ENCODE data around the gene TMPRSS13. TPM values are rescaled to one million over a fixed set of nuclear protein-coding genes. Genes with fewer than 3 reads are reported as not detected.

Gene TMPRSS13
- total and polyA plus RNA-seq, 5 donors from 2014 or later: 0.57 to 3.4 (median 1.1) TPM

Other genes with a start within 250 kb of the TMPRSS13 start
- 1.6 TPM for gene DSCAML1, start 132.2 kb downstream of the TMPRSS13 start, total RNA-seq
- under 1 TPM in 3 of 4 donors, not detected in 1; 0.08 to 0.34 (median 0.25) TPM for gene DSCAML1, start 132.2 kb downstream of the TMPRSS13 start, polyA plus RNA-seq
- 4.0 TPM for gene FXYD2, start 104.7 kb downstream of the TMPRSS13 start, total RNA-seq
- gene FXYD2, start 104.7 kb downstream of the TMPRSS13 start, polyA plus RNA-seq: 10 to 100 TPM; 35.5 to 88.9 (median 72.3) TPM
- not detected for gene FXYD6, start 52.7 kb downstream of the TMPRSS13 start, total RNA-seq
- gene FXYD6, start 52.7 kb downstream of the TMPRSS13 start, polyA plus RNA-seq: not detected
- 661 TPM for gene IL10RA, start 57.0 kb upstream of the TMPRSS13 start, total RNA-seq
- gene IL10RA, start 57.0 kb upstream of the TMPRSS13 start, polyA plus RNA-seq: 100 to 1,000 TPM; 572 to 666 (median 631) TPM
- not detected for gene TMPRSS4, start 147.7 kb upstream of the TMPRSS13 start, total RNA-seq
- not detected for gene TMPRSS4, start 147.7 kb upstream of the TMPRSS13 start, polyA plus RNA-seq
- 1.2 TPM for gene SMIM35, start 157.6 kb upstream of the TMPRSS13 start, total RNA-seq
- gene SMIM35, start 157.6 kb upstream of the TMPRSS13 start, polyA plus RNA-seq: 1 to 10 TPM in 2 of 4 donors, under 1 TPM in 2; 0.90 to 1.9 (median 1.3) TPM
- gene SCN4B, start 223.4 kb upstream of the TMPRSS13 start, total RNA-seq: not detected
- gene SCN4B, start 223.4 kb upstream of the TMPRSS13 start, polyA plus RNA-seq: not detected
- not detected for gene SCN2B, start 247.2 kb upstream of the TMPRSS13 start, total RNA-seq
- gene SCN2B, start 247.2 kb upstream of the TMPRSS13 start, polyA plus RNA-seq: not detected

Measured in CD4-positive, CD25-positive, alpha-beta regulatory T cell (primary cell).